BLaER1 treated with 17β-estradiol and CSF1 and Interleukin-3, amounts not matched to agents 10 nM and 100 nM (cell line): Measurements from ENCODE around the gene BCAS1.

ENCODE experiments used
- H3K27ac ChIP-seq, 11 experiments: shearing (Covaris generic); formaldehyde crosslinking; 2 replicates each; pipeline ENCODE4 v1.8.1; 2022
- H3K27me3 ChIP-seq, 11 experiments: shearing (Covaris generic); formaldehyde crosslinking; 2 replicates each; pipeline ENCODE4 v1.8.1; 2022
- H3K36me3 ChIP-seq, 11 experiments: shearing (Covaris generic); formaldehyde crosslinking; 2 replicates each; pipeline ENCODE4 v1.8.1; 2022
- H3K4me1 ChIP-seq, 10 experiments: shearing (Covaris generic); formaldehyde crosslinking; 2 replicates each; pipeline ENCODE4 v1.8.1; 2022
- H3K4me2 ChIP-seq, 11 experiments: shearing (Covaris generic); formaldehyde crosslinking; 2 replicates each; pipeline ENCODE4 v1.8.1; 2022
- H3K4me3 ChIP-seq, 10 experiments: shearing (Covaris generic); formaldehyde crosslinking; 2 replicates each; pipeline ENCODE4 v1.8.1; 2022
- H3K9ac ChIP-seq, 11 experiments: shearing (Covaris generic); formaldehyde crosslinking; 2 replicates each; pipeline ENCODE4 v1.8.1; 2022
- H3K9me3 ChIP-seq, 11 experiments: shearing (Covaris generic); formaldehyde crosslinking; replicated peaks in 1 of 11; 2 replicates each; pipeline ENCODE4 v1.8.1; 2022
- H4K20me1 ChIP-seq, 11 experiments: shearing (Covaris generic); formaldehyde crosslinking; 2 replicates each; pipeline ENCODE4 v1.8.1; 2022
- Cebpa-rat ChIP-seq, 11 experiments: shearing (Covaris generic); IDR thresholded peaks; 2 replicates each; pipeline ENCODE4 v1.8.1; 2022

BCAS1 gene

DNA sequence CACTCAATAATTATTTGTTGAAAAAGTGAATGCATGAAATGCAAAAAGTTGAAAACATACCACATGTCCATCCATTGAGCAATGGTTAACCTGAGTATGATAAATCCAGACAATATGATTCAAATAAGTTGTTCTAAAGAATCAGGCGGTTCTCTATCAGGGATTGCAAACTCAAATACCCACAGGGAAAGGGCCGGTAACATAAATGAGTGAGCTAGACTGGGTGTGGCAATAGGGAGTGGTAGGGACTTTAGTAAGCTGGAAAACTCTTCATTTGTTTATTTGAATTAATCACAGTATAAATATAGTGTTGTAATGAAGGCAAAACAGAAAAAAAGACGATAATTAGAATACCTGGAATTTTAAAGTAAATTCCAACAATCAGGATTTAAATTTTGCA is 106.3 kb downstream of the BCAS1 start:
- H3K27ac ChIP-seq: no peak overlapping the region
- H3K9ac ChIP-seq: no peak overlapping the region
- no peaks in the 10 kb centered on the region for H4K20me1 ChIP-seq
- H3K4me1 ChIP-seq: peaks cover 10 to 22% (median 16%) of the 10 kb centered on the region in 10 experiments
- TF ChIP-seq Cebpa-rat (IDR thresholded peaks at IDR 0.05): no peak
- H3K27me3 ChIP-seq: no peaks in the 10 kb centered on the region
- H3K36me3 ChIP-seq: no peaks in the 10 kb centered on the region
- H3K4me2 ChIP-seq: no peak overlapping the region
- H3K4me3 ChIP-seq: no peak overlapping the region
- no peaks in the 10 kb centered on the region for H3K9me3 ChIP-seq

GRCh38 chr20:53963635-53964034 is 106.8 kb downstream of the BCAS1 start:
- no peaks in the 10 kb centered on the region for H3K36me3 ChIP-seq
- H4K20me1 ChIP-seq: no peaks in the 10 kb centered on the region
- H3K9me3 ChIP-seq: no peaks in the 10 kb centered on the region
- no peak overlapping the region for H3K27ac ChIP-seq
- no peak overlapping the region for H3K9ac ChIP-seq
- no peak overlapping the region for H3K4me3 ChIP-seq
- no peaks in the 10 kb centered on the region for H3K27me3 ChIP-seq
- H3K4me1 ChIP-seq: peaks cover 10 to 22% (median 16%) of the 10 kb centered on the region in 10 experiments
- TF ChIP-seq Cebpa-rat (IDR thresholded peaks at IDR 0.05): no peak
- H3K4me2 ChIP-seq: no peak overlapping the region

GRCh38 chr20:53962388-53962787 is 108.0 kb downstream of the BCAS1 start:
- TF ChIP-seq Cebpa-rat (IDR thresholded peaks at IDR 0.05): no peak
- no peaks in the 10 kb centered on the region for H4K20me1 ChIP-seq
- no peaks in the 10 kb centered on the region for H3K9me3 ChIP-seq
- H3K9ac ChIP-seq: no peak overlapping the region
- no peak overlapping the region for H3K4me2 ChIP-seq
- H3K4me1 ChIP-seq: peaks cover 10 to 22% (median 16%) of the 10 kb centered on the region in 10 experiments
- H3K4me3 ChIP-seq: no peak overlapping the region
- H3K27me3 ChIP-seq: no peaks in the 10 kb centered on the region
- H3K36me3 ChIP-seq: no peaks in the 10 kb centered on the region
- H3K27ac ChIP-seq: no peak overlapping the region

- H3K4me2 ChIP-seq: peak overlapping the region in 3 of 11 experiments; percentile 2 to 63 (median 16); a peak in 1 of 22 replicates
- H3K9ac ChIP-seq: no peak overlapping the region
- H4K20me1 ChIP-seq: no peaks in the 10 kb centered on the region
- peaks cover 10 to 22% (median 16%) of the 10 kb centered on the region in 10 experiments for H3K4me1 ChIP-seq
- H3K27ac ChIP-seq: no peak overlapping the region
- no peaks in the 10 kb centered on the region for H3K9me3 ChIP-seq
- no peak overlapping the region for H3K4me3 ChIP-seq
- no peaks in the 10 kb centered on the region for H3K36me3 ChIP-seq
- H3K27me3 ChIP-seq: no peaks in the 10 kb centered on the region
- no peak for TF ChIP-seq Cebpa-rat (IDR thresholded peaks at IDR 0.05)
Measured at GRCh38 chr20:53961527-53961926, 108.9 kb downstream of the BCAS1 start.

GRCh38 chr20:53960579-53961272 is 109.7 kb downstream of the BCAS1 start:
- Histone ChIP-seq H3K4me1 (peaks cover 10 to 22% (median 16%) of the 10 kb centered on the region in 10 experiments), H3K4me2 (peak overlapping the region in 10 of 11 experiments; percentile 39 to 72 (median 60); a peak in 19 of 22 replicates), H3K27ac (no peak overlapping the region), H3K27me3 (no peaks in the 10 kb centered on the region), H3K9ac (no peak overlapping the region), H3K9me3 (peaks cover 0 to 5% (median 0%) of the 10 kb centered on the region in 11 experiments; a peak in 3 of 22 replicates), H3K36me3 (no peaks in the 10 kb centered on the region), H3K4me3 (no peak overlapping the region), H4K20me1 (no peaks in the 10 kb centered on the region)
- TF ChIP-seq Cebpa-rat (IDR thresholded peaks at IDR 0.05): no peak

DNA sequence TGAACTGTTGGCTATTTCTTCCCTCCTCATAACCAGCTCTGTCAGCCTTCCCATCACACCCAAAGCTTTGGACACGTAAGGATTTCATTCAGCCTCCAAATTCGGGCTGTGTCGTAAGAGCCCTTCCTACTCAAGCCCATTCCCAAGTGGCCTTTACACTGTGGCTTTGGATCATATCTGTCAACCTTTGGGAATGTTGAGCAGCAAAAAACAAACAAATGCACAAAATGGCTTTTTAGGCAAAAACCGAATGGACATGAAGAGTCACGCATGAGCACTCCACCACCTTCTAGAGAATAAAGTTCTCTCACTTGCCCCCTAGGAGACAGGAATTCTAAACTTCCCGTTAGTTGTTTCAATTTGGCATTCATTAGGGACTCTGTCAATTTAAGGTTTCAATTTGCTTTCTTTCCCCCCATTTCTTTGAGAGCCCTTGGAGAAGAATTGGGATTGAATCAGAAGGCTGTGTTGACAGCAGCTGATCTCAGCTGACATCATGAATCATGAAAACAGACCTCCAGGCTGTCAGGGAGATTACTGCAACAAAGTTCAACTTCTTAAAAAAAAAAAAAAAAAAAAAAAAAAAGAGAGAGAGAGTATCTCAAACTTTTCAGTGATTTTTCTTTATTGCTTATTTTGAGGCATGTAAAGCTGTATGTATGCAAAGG is 110.3 kb downstream of the BCAS1 start:
- H3K36me3 ChIP-seq: no peaks in the 10 kb centered on the region
- peaks cover 10 to 22% (median 16%) of the 10 kb centered on the region in 10 experiments for H3K4me1 ChIP-seq
- no peak overlapping the region for H3K9ac ChIP-seq
- H3K27ac ChIP-seq: no peak overlapping the region
- peaks cover 0 to 5% (median 0%) of the 10 kb centered on the region in 11 experiments; a peak in 3 of 22 replicates for H3K9me3 ChIP-seq
- H4K20me1 ChIP-seq: no peaks in the 10 kb centered on the region
- no peak for TF ChIP-seq Cebpa-rat (IDR thresholded peaks at IDR 0.05)
- no peak overlapping the region for H3K4me3 ChIP-seq
- H3K4me2 ChIP-seq: peak overlapping the region; percentile 39 to 72 (median 58); a peak in 21 of 22 replicates
- H3K27me3 ChIP-seq: no peaks in the 10 kb centered on the region

GRCh38 chr20:53958260-53958659 is 112.1 kb downstream of the BCAS1 start:
- no peaks in the 10 kb centered on the region for H3K27me3 ChIP-seq
- TF ChIP-seq Cebpa-rat (IDR thresholded peaks at IDR 0.05): no peak
- H4K20me1 ChIP-seq: no peaks in the 10 kb centered on the region
- H3K9me3 ChIP-seq: peaks cover 0 to 6% (median 3%) of the 10 kb centered on the region in 11 experiments; a peak in 13 of 22 replicates
- no peak overlapping the region for H3K4me2 ChIP-seq
- H3K4me1 ChIP-seq: peaks cover 10 to 22% (median 16%) of the 10 kb centered on the region in 10 experiments
- H3K27ac ChIP-seq: no peak overlapping the region
- no peak overlapping the region for H3K4me3 ChIP-seq
- no peaks in the 10 kb centered on the region for H3K36me3 ChIP-seq
- no peak overlapping the region for H3K9ac ChIP-seq

- H3K27me3 ChIP-seq: no peaks in the 10 kb centered on the region
- TF ChIP-seq Cebpa-rat (IDR thresholded peaks at IDR 0.05): no peak
- H3K36me3 ChIP-seq: no peaks in the 10 kb centered on the region
- no peak overlapping the region for H3K4me3 ChIP-seq
- H3K4me1 ChIP-seq: peaks cover 10 to 22% (median 16%) of the 10 kb centered on the region in 10 experiments
- no peak overlapping the region for H3K9ac ChIP-seq
- peaks cover 5 to 13% (median 9%) of the 10 kb centered on the region in 11 experiments; a peak in 21 of 22 replicates for H3K9me3 ChIP-seq
- no peak overlapping the region for H3K4me2 ChIP-seq
- no peaks in the 10 kb centered on the region for H4K20me1 ChIP-seq
- no peak overlapping the region for H3K27ac ChIP-seq
Measured at GRCh38 chr20:53957451-53958172, 112.8 kb downstream of the BCAS1 start.
